Measurements from ENCODE around the gene KCNMA1.

Gene KCNMA1

GRCh38 chr10:76939933-76940468 lies 697.6 kb downstream of the KCNMA1 start:
- no peak for DNase-seq (ENCODE audit: low spot score)

GRCh38 chr10:76937181-76937600 lies 700.4 kb downstream of the KCNMA1 start:
- DNase-seq (ENCODE audit: low spot score): no peak

DNA sequence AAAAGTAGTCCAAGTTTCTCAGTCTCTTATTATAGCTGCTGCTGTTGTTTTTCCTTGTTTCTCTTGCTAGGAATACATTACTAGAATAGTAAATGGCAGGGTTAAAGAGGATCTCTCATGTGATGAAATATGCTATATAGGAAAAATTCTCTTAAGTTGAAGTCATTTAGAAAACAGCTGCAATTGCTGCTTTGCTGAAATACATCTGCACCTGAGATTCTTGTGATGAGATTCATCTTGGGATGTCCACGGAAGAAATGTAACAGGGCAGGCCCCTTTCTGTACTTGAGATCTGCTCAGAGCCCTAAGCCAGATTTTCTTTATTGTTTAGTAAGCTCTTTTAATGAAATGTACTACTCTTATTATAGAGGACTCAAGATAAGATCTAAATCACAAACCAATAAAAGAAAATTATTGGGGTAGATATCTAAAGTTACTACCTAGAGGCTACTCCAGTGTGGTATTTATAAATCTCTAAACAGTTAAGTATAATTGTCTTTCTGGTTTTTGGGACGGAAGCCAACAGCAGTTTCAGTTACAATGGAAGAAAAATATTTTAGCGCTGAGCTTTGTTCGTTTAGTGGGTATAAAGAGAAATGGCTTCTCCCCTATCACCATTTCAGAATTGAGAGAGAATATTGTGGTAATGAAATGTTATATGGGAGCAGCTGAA lies 701.5 kb downstream of the KCNMA1 start:
- no peak for DNase-seq (ENCODE audit: low spot score)

DNA sequence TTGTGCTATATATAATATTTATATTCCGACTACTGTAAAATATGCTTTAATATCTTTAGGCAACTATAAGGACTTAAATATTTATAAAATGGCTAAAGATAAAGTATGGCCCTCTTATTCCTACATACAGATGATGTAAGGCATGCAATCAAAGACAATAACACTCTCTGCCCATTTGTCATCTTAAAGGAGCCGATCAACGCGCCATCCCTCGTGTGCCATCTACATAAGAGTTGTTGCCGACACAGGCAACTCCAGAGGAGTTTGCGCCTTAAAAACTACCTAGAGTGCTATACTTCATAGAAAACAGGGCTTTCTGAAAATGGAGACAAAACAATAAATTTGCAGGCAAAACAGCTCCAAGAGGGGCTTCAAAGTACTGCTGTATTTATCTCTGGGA lies 709.0 kb downstream of the KCNMA1 start:
- DNase-seq (ENCODE audit: low spot score): no peak

DNA sequence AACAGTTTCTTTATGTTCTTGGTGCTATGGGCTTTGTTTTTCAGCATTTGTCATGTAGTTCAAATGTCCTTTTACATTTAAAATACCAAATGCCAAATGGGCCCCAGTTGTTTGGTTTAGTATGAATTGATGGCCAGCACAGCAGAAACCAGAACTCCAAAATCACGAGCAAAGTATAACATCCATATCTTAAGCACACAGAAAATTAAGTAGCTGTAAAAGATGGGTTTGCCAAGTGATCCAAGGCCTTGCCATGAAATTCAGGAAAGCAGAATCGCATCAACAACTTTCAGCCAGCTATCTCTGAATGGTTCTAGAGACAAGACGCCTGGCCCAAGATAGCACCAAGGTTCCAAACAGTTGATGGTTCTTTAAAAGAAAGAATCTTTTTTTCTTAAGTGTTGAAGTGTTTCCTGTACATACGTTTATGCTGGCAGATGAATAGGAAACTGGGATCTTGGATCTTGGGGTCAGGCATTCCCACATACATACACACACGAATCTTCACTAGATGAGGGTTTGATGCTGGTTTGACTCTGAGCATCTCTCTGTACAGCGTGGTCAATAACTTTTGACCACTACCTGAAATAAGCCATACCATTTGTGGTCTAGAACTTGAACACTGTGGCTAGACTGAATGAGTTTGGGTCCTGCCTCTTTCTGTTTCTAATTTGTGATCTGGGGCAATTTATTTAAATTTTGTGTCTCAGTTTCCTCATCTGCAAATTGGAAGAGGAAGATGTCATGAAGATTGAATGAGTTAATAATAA lies 711.8 kb downstream of the KCNMA1 start:
- no peak for DNase-seq (ENCODE audit: low spot score)

- DNase-seq (ENCODE audit: low spot score): no peak
These were observed 714.9 kb downstream of the KCNMA1 start for GRCh38 chr10:76922666-76923065.

GRCh38 chr10:76921383-76922010 lies 716.1 kb downstream of the KCNMA1 start:
- no peak for DNase-seq (ENCODE audit: low spot score)

GRCh38 chr10:76920581-76920980 lies 717.0 kb downstream of the KCNMA1 start:
- no peak for DNase-seq (ENCODE audit: low spot score)

DNA sequence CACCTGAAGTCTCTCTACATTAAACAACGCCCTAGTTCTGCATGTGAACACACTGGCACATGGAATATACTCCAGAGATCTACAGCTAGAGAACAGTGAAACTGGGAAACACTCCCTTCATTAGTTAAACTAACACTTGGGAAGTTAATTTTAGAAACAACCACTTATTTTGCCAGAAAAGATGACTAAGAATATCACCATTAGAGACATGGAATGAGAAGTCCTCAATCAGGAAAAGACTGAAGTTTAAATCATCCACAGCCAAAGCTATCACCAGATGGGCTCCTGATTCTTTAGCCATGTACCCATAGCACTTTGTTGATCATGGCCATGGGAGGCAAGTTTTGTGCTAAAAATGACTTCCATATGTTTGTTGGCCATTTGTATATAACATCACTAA lies 719.5 kb downstream of the KCNMA1 start:
- no peak for DNase-seq (ENCODE audit: low spot score)

DNA sequence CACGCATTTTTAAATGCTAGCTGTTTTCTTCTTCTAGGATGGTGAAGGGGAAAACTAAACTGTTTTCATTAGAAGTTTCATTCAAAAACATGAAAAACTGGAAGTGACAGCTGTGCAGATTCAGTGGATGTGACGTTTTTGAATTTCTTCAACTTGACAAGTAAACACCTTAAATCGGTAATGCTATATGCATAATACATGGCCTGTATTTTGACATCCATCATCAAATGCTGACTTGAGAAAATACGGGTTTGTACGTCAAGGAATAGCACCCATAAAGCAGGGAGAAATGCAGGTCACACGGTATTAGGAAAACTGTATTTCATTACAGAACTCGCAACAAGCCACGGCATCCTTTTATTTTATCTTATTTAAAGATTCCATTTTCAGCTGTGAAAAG lies 720.5 kb downstream of the KCNMA1 start:
- no peak for DNase-seq (ENCODE audit: low spot score)

DNA sequence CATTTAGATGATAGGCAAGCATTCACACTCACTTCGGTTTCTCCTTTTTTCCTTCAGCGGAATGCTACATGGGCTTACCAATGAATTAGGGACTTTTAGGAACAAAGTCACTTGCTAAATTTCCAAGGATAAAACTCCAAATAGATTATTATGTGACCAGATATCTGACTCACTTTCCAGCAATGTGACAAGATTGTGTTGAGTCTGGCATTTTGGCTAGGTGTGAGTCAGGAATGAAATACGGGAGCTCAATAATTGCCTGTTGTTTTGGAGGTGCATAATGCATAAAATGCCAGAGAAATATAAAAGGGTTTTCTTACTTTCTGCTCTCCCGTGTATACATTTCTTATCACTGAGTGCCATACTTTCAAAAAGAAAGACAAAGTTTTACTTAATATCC lies 721.1 kb downstream of the KCNMA1 start:
- DNase-seq (ENCODE audit: low spot score): no peak

GRCh38 chr10:76915316-76915715 lies 722.3 kb downstream of the KCNMA1 start:
- DNase-seq (ENCODE audit: low spot score): no peak

DNA sequence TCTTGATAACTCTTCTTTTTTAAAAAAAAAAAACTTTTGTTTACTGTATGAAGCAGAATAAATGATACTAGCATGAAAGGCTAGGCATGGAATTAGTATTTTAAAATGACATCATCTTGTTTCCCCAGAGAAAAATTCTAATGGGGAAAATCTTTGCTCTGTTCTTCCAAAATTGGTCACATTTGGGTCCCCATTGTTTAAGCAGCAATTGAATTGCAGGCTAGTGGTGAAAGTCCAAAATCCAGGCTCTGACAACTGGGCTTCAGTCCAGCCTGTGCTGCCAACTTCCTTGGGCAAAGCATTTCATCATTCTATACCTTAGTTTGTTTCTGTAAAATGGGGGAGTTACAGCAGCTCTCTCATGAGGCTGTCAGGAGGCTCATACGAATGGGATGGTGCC lies 726.4 kb downstream of the KCNMA1 start:
- no peak for DNase-seq (ENCODE audit: low spot score)

GRCh38 chr10:76910184-76910962 lies 727.2 kb downstream of the KCNMA1 start:
- DNase-seq (ENCODE audit: low spot score): no peak

DNA sequence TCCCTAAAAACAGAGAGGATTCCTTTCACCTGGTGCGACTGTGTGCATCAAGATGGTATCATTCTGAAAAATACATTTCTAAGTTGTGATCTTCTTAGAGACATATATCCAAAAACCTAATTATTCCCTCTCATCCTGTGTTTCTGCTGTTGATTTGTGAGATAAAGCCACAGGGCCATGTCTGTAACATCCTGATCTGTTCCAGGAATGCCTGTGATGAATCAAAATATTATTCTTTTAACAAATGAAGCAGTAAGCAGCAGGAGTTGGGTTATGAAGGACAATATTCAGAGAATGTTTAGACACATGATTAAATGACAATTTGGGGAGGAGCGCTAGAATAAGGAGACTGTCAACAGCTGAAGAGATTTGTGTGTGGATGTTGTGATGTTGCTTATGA lies 731.4 kb downstream of the KCNMA1 start:
- no peak for DNase-seq (ENCODE audit: low spot score)

GRCh38 chr10:76905251-76905650 lies 732.4 kb downstream of the KCNMA1 start:
- no peak for DNase-seq (ENCODE audit: low spot score)

- DNase-seq (ENCODE audit: low spot score): no peak
These were observed 734.1 kb downstream of the KCNMA1 start for GRCh38 chr10:76903387-76903945.

DNA sequence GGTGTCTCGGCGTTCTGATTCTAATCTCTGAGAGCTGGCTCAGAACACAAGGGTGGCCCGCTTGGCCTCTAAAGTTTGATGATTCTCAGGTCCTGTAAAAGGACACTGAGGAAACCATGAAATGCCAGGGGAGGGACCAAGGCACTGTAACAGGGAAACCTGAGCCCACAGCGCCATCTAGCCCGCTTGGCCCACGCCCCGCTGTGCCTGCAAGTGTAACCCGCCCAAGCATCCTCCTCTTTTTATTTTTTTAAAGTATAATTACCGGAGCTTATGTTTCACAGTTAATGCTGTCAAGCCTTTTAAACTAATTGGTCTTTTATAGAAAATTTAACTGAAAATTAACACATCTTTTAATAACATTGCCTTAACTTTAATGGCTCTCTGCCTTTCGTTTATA lies 734.7 kb downstream of the KCNMA1 start:
- peak; percentile 16 for DNase-seq (ENCODE audit: low spot score)

DNA sequence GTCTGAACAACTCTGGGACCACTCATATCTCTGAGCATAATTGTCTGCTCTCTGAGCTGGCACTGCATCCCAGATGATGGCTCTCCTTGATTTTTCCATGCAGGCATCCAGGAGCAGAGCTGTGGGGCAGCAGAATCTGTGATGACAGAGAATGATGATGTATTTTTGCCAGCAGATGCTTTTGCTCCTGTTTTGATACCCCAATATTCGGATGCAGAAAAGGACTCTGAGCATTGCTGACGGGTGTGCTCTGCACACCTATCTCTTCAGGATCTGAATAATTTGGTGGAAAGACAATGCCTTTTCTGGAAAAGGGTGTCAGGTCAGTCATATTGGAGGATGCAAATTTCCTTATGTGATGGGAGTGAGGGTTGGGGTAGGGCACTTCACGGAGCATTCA lies 735.9 kb downstream of the KCNMA1 start:
- DNase-seq (ENCODE audit: low spot score): no peak

GRCh38 chr10:76899490-76899889 lies 738.1 kb downstream of the KCNMA1 start:
- no peak for DNase-seq (ENCODE audit: low spot score)

DNA sequence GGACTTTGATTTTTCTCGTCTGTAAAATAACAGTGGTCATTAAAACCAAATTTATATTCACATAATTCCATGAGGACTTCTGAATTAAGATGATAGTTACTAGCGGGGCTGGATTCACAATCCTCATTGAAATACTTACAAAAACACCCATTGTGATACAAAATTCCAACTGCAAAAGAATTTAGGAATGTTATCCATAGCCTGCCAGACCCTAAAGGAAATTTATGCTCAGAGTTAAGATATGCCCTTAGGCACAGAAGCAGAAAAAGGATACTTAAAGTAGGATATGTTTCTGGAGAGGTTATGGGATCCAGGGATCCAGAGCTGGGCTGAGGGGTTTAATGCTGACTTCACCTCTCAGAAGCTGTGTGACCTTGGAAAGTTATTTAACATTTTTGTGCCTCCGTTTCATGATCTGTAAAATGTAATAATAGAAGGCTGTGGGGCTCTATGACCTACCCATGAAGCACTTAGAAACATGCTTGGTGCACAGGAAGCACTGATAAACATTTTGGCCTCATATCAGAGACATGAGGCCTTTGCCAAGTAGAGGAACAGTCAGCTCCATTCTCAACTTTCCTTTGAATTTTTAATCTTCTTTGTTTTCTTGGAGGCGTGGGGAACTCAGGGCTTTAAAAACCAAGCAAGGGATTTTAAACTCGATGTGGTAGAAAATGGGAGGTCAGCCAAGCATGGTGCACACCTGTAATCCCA lies 744.7 kb downstream of the KCNMA1 start:
- no peak for DNase-seq (ENCODE audit: low spot score)
